GM15510 (cell line): Measurements from ENCODE around the gene AIFM3.

ENCODE experiments used
- POLR2A ChIP-seq: IDR thresholded peaks from 3 replicates; pipeline ENCODE4 v1.6.1; 2011; ENCODE audit warnings: borderline replicate concordance; ENCODE audit not compliant: insufficient read length; ENCODE audit errors: extremely low read depth

AIFM3 gene

GRCh38 chr22:20965104-20965887 is 1.8 kb upstream of the AIFM3 start:
- TF ChIP-seq POLR2A, result no peak

GRCh38 chr22:20965888-20966855 is 883 bp upstream of the AIFM3 start:
- no peak for TF ChIP-seq POLR2A

- TF ChIP-seq POLR2A, result no peak
Observed at GRCh38 chr22:20967697-20968211, 699 bp downstream of the AIFM3 start.

GRCh38 chr22:20968281-20968977 is 1.4 kb downstream of the AIFM3 start:
- TF ChIP-seq POLR2A, result no peak

GRCh38 chr22:20970939-20971657 is 4.0 kb downstream of the AIFM3 start:
- TF ChIP-seq POLR2A, result no peak

- no peak for TF ChIP-seq POLR2A
Observed at GRCh38 chr22:20972933-20973577, 6.0 kb downstream of the AIFM3 start.

GRCh38 chr22:20973634-20974286 is 6.7 kb downstream of the AIFM3 start:
- no peak for TF ChIP-seq POLR2A

- TF ChIP-seq POLR2A, result no peak
Observed at GRCh38 chr22:20974336-20974955, 7.4 kb downstream of the AIFM3 start.

GRCh38 chr22:20975541-20976290 is 8.7 kb downstream of the AIFM3 start:
- TF ChIP-seq POLR2A, result no peak

GRCh38 chr22:20976291-20976877 is 9.3 kb downstream of the AIFM3 start:
- no peak for TF ChIP-seq POLR2A

- TF ChIP-seq POLR2A, result no peak
Observed at GRCh38 chr22:20977019-20977418, 10.0 kb downstream of the AIFM3 start.
